Osteoblast (primary cell): ENCODE results near the gene ZC2HC1B. TPM values are rescaled to one million over a fixed set of nuclear protein-coding genes. Genes with fewer than 3 reads are reported as not detected.

Source experiments
- DNase-seq: peaks from one replicate; pipeline ENCODE4 v3.0.0; 2011; ENCODE audit warnings: low spot score, mixed read lengths; ENCODE audit not compliant: insufficient read length; ENCODE audit errors: missing footprints
- H2AFZ ChIP-seq: 2 replicates; pipeline ENCODE4 v1.6.0; 2011; ENCODE audit warnings: mild to moderate bottlenecking, low read length
- H3K27ac ChIP-seq: 2 replicates; pipeline ENCODE4 v1.5.1; 2011; ENCODE audit warnings: mild to moderate bottlenecking, low read depth, low read length, moderate library complexity
- H3K27me3 ChIP-seq: 2 replicates; pipeline ENCODE4 v1.6.0; 2012; ENCODE audit warnings: mild to moderate bottlenecking, control low read depth, inconsistent platforms, low read length, moderate library complexity; ENCODE audit not compliant: insufficient read depth
- H3K36me3 ChIP-seq: 2 replicates; pipeline ENCODE4 v1.5.1; 2011; ENCODE audit warnings: mild to moderate bottlenecking, low read length, control low read depth, moderate library complexity; ENCODE audit not compliant: insufficient read depth
- H3K4me1 ChIP-seq: 2 replicates; pipeline ENCODE4 v1.5.1; 2011; ENCODE audit warnings: mild to moderate bottlenecking, low read length, control low read depth, moderate library complexity; ENCODE audit not compliant: insufficient read depth
- H3K4me2 ChIP-seq: 2 replicates; pipeline ENCODE4 v1.6.0; 2011; ENCODE audit warnings: mild to moderate bottlenecking, low read length; ENCODE audit not compliant: insufficient read depth
- H3K4me3 ChIP-seq: fragments of 200-600 bp; sonication (generic); 3 replicates; pipeline ENCODE4 v1.5.1; 2012; ENCODE audit warnings: mild to moderate bottlenecking, low read length, inconsistent platforms; ENCODE audit not compliant: insufficient read depth
- H3K79me2 ChIP-seq: 2 replicates; pipeline ENCODE4 v1.6.0; 2012; ENCODE audit warnings: mild to moderate bottlenecking, low read length, control low read depth, inconsistent platforms; ENCODE audit not compliant: insufficient read depth
- H3K9me3 ChIP-seq: 2 replicates; pipeline ENCODE4 v1.5.1; 2011; ENCODE audit warnings: low read depth, low read length, control low read depth
- H4K20me1 ChIP-seq: 2 replicates; pipeline ENCODE4 v1.6.0; 2012; ENCODE audit warnings: mild to moderate bottlenecking, low read length, control low read depth; ENCODE audit not compliant: insufficient read depth
- total RNA-seq: library from RNA; depleted of rRNA; stranded (reverse); fragments of >200 nt; gene quantifications from 2 replicates; pipeline ENCODE4 v1.2.3, GENCODE V29; 2012
- TF ChIP-seq, protein P1 (sequence below): IDR thresholded peaks from 2 replicates; pipeline ENCODE4 v1.5.1; 2011; ENCODE audit warnings: mild to moderate bottlenecking, low read depth, low read length, moderate library complexity; ENCODE audit errors: extremely low read depth

Gene ZC2HC1B
- total RNA-seq, 1 donor, result not detected

DNA sequence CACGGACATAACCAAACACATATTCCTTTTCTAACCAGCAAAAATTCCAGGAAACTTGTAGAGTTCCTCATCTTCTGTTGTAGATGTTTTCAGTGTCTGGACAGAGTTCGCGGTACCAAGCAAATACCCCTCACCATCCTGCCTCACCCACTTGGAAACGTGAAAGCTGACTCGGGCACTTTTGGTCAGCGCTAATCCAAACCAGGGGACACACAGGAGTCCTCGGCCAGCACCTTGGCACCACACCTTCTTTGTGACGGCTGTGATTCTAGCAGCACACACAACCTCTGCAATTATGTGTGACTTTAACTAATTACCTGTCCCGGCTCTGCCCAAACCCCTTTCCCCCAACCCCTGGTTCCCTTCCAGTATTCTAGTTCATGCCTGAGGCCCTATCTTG, 85.7 kb downstream of the ZC2HC1B start:
- Histone ChIP-seq H3K4me1 (no peaks in the 10 kb centered on the region), H3K27me3 (no peaks in the 10 kb centered on the region), H2AFZ (no peak overlapping the region), H3K27ac (no peak overlapping the region), H4K20me1 (no peaks in the 10 kb centered on the region), H3K36me3 (peaks cover 11% of the 10 kb centered on the region), H3K9me3 (no peaks in the 10 kb centered on the region), H3K4me2 (no peak overlapping the region), H3K79me2 (no peaks in the 10 kb centered on the region), H3K4me3 (no peak overlapping the region)
- TF ChIP-seq, protein P1, sequence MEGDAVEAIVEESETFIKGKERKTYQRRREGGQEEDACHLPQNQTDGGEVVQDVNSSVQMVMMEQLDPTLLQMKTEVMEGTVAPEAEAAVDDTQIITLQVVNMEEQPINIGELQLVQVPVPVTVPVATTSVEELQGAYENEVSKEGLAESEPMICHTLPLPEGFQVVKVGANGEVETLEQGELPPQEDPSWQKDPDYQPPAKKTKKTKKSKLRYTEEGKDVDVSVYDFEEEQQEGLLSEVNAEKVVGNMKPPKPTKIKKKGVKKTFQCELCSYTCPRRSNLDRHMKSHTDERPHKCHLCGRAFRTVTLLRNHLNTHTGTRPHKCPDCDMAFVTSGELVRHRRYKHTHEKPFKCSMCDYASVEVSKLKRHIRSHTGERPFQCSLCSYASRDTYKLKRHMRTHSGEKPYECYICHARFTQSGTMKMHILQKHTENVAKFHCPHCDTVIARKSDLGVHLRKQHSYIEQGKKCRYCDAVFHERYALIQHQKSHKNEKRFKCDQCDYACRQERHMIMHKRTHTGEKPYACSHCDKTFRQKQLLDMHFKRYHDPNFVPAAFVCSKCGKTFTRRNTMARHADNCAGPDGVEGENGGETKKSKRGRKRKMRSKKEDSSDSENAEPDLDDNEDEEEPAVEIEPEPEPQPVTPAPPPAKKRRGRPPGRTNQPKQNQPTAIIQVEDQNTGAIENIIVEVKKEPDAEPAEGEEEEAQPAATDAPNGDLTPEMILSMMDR, result no peak
- no peak for DNase-seq

- no peak for DNase-seq
- Histone ChIP-seq H3K27me3 (no peaks in the 10 kb centered on the region), H3K4me1 (no peaks in the 10 kb centered on the region), H3K4me2 (no peak overlapping the region), H3K9me3 (no peaks in the 10 kb centered on the region), H3K36me3 (peaks cover 11% of the 10 kb centered on the region), H3K4me3 (no peak overlapping the region), H2AFZ (no peak overlapping the region), H3K27ac (no peak overlapping the region), H4K20me1 (no peaks in the 10 kb centered on the region), H3K79me2 (no peaks in the 10 kb centered on the region)
- TF ChIP-seq, protein P1, result no peak
Observed at GRCh38 chr6:143950875-143951274, 86.6 kb downstream of the ZC2HC1B start.

GRCh38 chr6:143952060-143952778, 87.9 kb downstream of the ZC2HC1B start:
- no peak for DNase-seq
- no peak overlapping the region for H3K27ac ChIP-seq
- peaks cover 6% of the 10 kb centered on the region for H3K36me3 ChIP-seq
- no peak overlapping the region for H3K4me2 ChIP-seq
- H2AFZ ChIP-seq, result no peak overlapping the region
- no peak overlapping the region for H3K4me3 ChIP-seq
- no peaks in the 10 kb centered on the region for H3K79me2 ChIP-seq
- TF ChIP-seq, protein P1, result no peak
- H3K4me1 ChIP-seq, result no peaks in the 10 kb centered on the region
- H3K27me3 ChIP-seq, result no peaks in the 10 kb centered on the region
- H3K9me3 ChIP-seq, result no peaks in the 10 kb centered on the region
- no peaks in the 10 kb centered on the region for H4K20me1 ChIP-seq

- no peak for DNase-seq
- Histone ChIP-seq H3K79me2 (no peaks in the 10 kb centered on the region), H3K4me3 (no peak overlapping the region), H3K4me1 (no peaks in the 10 kb centered on the region), H2AFZ (no peak overlapping the region), H3K9me3 (no peaks in the 10 kb centered on the region), H3K4me2 (no peak overlapping the region), H3K36me3 (peaks cover 3% of the 10 kb centered on the region), H3K27me3 (no peaks in the 10 kb centered on the region), H4K20me1 (no peaks in the 10 kb centered on the region), H3K27ac (no peak overlapping the region)
- TF ChIP-seq, protein P1, result no peak
Observed at GRCh38 chr6:143952947-143953701, 88.8 kb downstream of the ZC2HC1B start.
